ENCODE measurements around the gene ZNF169.
"Not testable (repeated sequence)": the region's sequence is repeated elsewhere in the genome, so short reads cannot be mapped to it uniquely, and the experiment has no call there.

Gene ZNF169

DNA sequence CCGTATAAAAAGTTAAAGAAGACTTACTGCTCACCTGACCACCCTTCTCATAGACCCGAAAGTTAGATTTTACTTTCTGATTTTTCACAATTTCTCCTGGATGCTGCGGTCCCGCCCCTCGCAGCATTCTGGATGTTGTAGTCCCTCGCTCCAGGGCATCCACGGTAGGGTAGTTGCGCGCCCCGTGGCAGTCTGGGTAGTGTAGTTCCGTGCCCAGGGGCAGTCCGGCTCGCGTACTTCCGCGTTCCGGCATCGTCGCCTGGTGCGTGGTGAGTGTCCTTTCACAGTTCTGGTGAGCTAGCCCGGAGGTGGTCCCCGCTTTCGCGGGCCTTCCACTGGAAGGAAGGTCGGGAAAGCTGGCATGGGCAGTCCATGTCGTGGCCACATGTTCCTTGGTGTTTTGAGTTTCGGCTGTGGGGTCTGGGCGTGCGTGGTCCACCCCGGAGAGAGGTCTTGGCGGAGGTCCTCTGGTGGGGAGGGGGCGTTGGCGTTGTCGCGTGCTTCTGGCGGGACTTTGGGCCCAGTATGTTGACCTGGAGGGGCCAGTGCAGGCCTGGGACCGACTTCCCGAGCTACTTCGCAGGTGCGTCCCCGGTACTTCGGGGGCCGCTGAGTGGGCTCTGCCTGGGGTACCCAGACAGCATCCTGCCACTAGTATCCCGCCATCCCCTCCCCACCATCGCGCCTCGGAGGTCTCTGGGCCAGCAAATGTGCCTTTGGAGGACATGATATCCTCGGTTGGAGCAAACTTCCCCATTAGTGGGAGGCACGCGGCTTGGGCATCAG is at the start of gene ZNF169:
ZNF169 (plus strand) TSS at position 222 of the 786 bp plus-strand sequence. CDS start 19,515 bp downstream, outside the sequence.
- peak; percentile 70 to 79 (median 73) for DNase-seq (ENCODE audit: low read depth in 2 of 3, low spot score in 2 of 3)

- no peak for DNase-seq (ENCODE audit: low read depth in 2 of 3, low spot score in 2 of 3)
Measured at GRCh38 chr9:94210616-94211603, 48.2 kb upstream of the ZNF169 start.

- DNase-seq (ENCODE audit: low read depth in 2 of 3, low spot score in 2 of 3), result no peak
Measured at GRCh38 chr9:94212091-94212490, 47.0 kb upstream of the ZNF169 start.

DNA sequence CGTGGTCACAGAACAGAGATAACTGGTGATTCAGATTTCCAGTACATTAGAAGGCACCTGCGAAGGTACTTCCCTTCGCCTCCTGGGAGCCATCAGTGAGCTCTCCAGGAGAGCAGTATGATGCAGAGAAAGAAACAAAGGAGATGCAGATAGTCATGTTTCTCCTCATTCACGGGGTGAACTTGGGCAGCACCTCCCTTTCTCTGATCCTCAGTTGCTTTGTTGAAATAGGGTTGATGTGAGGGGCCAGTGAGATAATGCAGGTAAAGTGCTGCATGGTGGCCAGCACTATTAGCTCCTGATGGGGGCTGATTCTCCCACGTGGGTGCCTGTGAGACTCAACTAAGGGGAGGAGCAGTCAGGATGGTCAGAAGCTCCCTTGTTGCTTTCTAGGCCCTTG is 46.6 kb upstream of the ZNF169 start:
- no peak for DNase-seq (ENCODE audit: low read depth in 2 of 3, low spot score in 2 of 3)

DNA sequence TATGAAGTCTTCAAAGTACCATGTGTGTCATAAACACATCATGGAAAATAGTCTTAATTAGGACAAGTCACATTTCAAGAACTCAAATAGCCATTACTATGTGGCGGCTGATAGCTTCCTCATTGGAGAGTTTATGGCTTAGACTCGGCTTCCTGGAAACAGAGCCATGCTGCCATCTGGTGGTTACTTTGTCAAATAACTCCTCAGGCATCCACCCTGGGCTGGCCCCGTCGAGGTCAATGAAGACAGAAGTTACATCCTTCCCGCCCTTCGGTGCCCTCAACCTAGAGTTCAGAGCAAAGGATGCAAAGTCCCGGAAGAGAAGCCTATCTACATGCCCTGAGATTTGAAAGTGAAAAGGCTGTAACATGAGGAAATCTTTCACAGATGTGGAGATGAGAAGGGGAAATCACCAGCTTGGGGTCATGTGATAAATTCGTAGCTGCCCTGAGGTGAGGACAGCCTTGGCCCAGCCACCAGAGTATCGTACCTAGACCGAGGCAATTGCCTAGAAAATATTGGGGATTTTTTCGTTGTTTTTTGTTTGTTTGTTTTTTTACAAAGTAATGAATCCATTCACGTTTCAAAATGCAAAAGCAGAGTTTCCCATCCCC is 45.5 kb upstream of the ZNF169 start:
- DNase-seq (ENCODE audit: low read depth in 2 of 3, low spot score in 2 of 3), result peak; percentile 33 to 49 (median 34)

GRCh38 chr9:94222870-94223269 is 36.2 kb upstream of the ZNF169 start:
- DNase-seq (ENCODE audit: low read depth in 2 of 3, low spot score in 2 of 3), result no peak

DNA sequence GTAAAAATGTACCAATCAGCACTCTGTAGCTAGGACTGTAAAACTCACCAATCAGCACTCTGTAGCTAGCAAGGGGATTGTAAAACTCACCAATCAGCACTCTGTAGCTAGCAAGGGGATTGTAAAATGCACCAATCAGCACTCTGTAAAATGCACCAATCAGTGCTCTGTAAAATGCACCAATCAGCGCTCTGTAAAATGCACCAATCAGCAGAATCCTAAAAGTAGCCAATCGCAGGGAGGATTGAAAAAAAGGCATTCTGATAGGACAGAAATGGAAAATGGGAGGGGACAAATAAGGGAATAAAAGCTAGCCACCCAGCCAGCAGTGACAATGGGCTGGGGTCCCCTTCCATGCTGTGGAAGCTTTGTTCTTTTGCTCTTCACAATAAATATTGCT is 33.7 kb upstream of the ZNF169 start:
- DNase-seq (ENCODE audit: low read depth in 2 of 3, low spot score in 2 of 3), result not testable (repeated sequence)

DNA sequence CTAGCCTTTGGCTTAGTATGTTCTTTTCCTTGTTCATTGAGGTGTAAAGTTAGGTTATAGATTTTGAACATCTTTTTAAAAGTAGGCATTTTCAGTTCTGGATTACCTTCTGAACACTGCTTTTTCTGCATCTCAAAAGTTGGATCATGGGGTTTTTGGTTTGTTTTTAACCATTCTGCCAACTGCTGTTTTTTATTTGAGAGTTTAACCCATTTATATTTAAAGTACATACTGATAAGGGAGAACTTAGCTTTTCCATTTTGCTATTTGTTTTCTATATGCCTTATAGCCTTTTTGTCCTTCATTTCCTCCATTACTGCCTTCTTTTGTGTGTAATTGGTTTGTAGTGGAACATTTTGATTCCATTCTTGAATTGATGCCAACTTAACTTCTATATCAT is 30.5 kb upstream of the ZNF169 start:
- DNase-seq (ENCODE audit: low read depth in 2 of 3, low spot score in 2 of 3), result no peak

GRCh38 chr9:94232428-94232827 is 26.7 kb upstream of the ZNF169 start:
- no peak for DNase-seq (ENCODE audit: low read depth in 2 of 3, low spot score in 2 of 3)

- not testable (repeated sequence) for DNase-seq (ENCODE audit: low read depth in 2 of 3, low spot score in 2 of 3)
Measured at GRCh38 chr9:94241098-94241497, 18.0 kb upstream of the ZNF169 start.

- DNase-seq (ENCODE audit: low read depth in 2 of 3, low spot score in 2 of 3), result no peak
Measured at GRCh38 chr9:94245651-94246050, 13.4 kb upstream of the ZNF169 start.

- no peak for DNase-seq (ENCODE audit: low read depth in 2 of 3, low spot score in 2 of 3)
Measured at GRCh38 chr9:94250456-94250855, 8.6 kb upstream of the ZNF169 start.

DNA sequence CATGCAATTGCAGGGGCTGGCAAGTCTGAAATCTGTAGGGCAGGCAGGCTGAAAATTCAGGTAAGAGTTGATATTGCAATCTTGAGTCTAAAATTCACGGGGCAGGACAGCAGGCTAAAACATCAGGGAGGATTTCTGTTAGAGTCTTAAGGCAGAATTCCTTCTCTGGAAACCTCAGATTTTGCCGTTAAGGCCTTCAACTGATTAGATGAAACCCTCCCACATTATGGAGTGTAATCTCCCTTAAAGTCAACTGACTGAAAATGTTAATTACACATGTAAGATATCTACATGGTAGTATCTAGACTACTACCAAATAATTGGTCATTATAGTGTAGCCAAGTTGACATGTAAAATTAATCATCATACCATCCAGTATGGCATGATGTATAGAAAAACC is 3.1 kb upstream of the ZNF169 start:
- DNase-seq (ENCODE audit: low read depth in 2 of 3, low spot score in 2 of 3), result no peak

DNA sequence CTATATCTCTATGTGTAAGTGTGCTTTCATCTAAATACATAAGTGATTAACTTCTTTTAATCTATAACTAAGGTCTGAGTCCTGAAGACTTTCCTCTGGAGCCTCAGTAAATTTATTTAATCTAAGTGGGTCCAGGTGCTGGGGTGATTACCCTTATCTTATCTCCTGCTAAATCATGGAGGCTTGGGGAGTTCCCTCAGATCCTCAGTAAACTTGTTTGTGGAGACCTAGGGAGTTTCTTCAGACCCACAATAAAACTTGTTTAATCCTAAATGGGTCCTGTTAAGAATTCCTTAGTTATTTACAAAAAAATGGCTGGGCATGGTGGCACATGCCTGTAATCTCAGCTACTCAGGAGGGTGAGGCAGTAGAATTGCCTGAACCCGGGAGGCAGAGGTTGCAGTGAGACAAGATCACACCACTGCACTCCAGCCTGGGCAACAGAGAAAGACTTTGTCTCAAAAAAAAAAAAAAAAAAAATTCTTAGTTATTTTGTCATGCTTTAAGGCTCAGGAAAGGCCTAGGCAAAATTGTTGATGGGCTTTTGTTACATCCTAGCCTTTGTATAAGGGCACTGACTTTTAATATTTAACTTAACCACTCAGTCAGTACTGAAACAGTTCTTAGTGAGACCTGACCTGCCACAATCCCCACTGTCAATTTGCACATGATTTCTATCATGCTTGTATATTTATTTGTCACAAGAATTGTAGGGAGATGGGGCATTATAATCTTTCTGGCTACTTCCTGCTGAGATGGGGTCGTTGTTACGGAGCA is 6.7 kb downstream of the ZNF169 start:
- DNase-seq (ENCODE audit: low read depth in 2 of 3, low spot score in 2 of 3), result not testable (repeated sequence)

- no peak for DNase-seq (ENCODE audit: low read depth in 2 of 3, low spot score in 2 of 3)
Measured at GRCh38 chr9:94269264-94269663, 10.2 kb downstream of the ZNF169 start.

GRCh38 chr9:94270009-94270408 is 10.9 kb downstream of the ZNF169 start:
- no peak for DNase-seq (ENCODE audit: low read depth in 2 of 3, low spot score in 2 of 3)

- DNase-seq (ENCODE audit: low read depth in 2 of 3, low spot score in 2 of 3), result not testable (repeated sequence)
Measured at GRCh38 chr9:94277029-94277428, 17.9 kb downstream of the ZNF169 start.

DNA sequence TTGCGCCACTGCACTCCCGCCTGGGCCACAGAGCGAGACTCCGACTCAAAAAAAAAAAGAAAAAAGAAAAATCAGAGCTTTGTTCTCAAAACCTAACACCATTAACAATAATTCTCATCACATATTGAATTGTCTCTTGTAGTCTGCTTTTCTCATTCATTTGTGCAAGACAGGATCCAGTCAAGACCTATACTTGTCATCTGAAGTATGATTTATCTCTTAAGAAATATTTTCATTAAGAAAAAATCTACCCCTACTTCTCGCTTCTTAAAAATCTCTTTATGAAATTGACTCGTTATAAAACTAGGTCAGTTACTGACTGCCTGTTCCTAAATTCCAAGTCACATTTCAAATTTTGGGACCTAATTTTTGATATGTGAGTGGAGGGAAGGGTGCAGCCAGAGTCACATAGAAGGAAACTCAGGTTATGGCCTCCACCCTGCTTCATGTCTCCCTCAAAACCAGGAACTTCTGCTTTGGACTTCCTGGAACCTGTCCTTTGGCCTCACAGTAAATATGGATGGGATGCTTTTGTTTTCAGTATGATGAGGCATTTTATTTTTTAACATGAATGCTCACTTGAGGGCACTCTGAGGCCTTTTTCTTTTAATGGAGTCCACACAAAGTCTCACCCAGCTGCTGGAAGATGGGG is 18.9 kb downstream of the ZNF169 start:
- DNase-seq (ENCODE audit: low read depth in 2 of 3, low spot score in 2 of 3), result no peak

DNA sequence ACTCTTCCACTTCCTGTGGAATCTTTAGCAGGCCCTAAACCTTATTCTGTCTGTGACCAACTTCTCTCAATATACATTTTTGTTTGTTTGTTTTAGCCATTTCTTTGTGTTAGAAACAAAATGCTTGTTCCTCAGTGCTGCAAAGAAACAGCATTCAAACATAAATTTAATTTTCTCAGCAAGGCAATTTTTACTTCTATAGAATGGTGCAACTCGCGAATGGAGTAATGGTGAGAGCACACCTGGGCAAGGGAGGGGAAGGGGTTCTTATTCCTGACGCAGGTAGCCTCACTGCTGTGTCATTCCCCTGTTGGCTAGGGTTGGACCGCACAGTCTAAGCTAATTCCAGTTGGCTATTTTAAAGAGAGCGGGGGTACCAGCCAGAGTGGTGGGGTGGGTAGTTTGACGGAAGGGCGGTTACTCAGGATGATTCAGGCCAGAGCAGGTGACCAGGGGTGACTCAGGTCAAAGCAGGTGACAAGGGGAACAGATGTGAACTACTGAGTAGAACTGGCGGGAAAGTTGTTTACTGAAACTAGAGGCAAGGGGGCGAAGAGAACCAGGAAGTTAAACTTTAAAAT is 21.4 kb downstream of the ZNF169 start:
- DNase-seq (ENCODE audit: low read depth in 2 of 3, low spot score in 2 of 3), result no peak

DNA sequence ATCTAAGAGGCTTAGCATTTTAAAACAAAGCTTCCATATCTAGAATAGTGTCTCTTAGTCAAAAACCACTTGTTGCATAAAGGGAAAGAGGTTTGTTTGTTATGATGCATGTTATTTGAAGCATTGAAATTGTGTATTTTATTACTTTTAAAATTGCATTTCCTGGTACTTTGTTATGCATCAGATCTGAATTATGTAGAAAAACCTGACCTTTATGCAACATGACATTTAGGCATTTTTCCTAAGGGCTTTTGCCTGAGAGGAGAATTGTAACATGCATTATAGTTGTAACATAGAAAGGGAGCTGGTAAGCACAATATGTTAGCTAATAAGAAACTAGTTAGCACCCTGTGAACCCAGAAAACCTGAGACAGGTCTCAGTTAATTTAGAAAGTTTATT is 22.0 kb downstream of the ZNF169 start:
- no peak for DNase-seq (ENCODE audit: low read depth in 2 of 3, low spot score in 2 of 3)

Data from activated CD8-positive, alpha-beta memory T cell treated with anti-CD3 and anti-CD28 coated beads for 48 hours (primary cell).